ENCODE measurements around the gene CEACAM16.
"Not testable (repeated sequence)": the region's sequence is repeated elsewhere in the genome, so short reads cannot be mapped to it uniquely, and the experiment has no call there.

DNA sequence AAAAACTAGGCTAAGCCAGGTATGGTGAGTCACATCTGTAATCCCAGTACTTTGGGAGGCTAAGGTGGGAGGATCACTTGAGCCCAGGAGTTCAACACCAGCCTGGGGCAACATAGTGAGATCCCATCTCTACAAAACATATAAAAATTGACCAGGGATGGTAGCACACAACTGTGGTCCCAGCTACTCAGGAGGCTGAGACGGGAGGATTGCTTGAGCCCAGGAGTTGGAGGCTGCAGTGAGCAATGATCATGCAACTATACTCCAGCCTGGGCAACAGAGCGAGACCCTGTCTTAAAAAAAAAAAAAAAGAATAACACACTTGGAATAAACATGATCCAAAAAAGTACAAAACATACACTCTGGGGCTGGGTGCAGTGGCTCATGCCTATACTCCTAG is 28.9 kb upstream of the CEACAM16 start:
- not testable (repeated sequence) for TF ChIP-seq CTCF (IDR thresholded peaks at IDR 0.05; ENCODE audit: poor library complexity, severe bottlenecking); EZH2 (IDR thresholded peaks at IDR 0.05; ENCODE audit: borderline replicate concordance, insufficient read depth, low read length, poor library complexity, severe bottlenecking); SMC3 (conservative IDR thresholded peaks at IDR 0.05; ENCODE audit: poor library complexity); POLR2AphosphoS5 (IDR thresholded peaks at IDR 0.05); TAF1 (IDR thresholded peaks at IDR 0.05; ENCODE audit: low read depth); EP300 (conservative IDR thresholded peaks at IDR 0.05; ENCODE audit: poor library complexity, severe bottlenecking); MXI1 (conservative IDR thresholded peaks at IDR 0.05; ENCODE audit: poor library complexity, severe bottlenecking)
